D721Med (cell line): ENCODE results near the gene LMO4.

Experiments
- DNase-seq: peaks from one replicate; pipeline ENCODE4 v3.0.0; 2011; ENCODE audit warnings: low spot score; ENCODE audit not compliant: insufficient read length
- FAIRE-seq: peaks from 2 replicates; lab custom pipeline; 2011; peaks lifted over from hg19 to GRCh38; lab: Jason Lieb, UNC
- CTCF ChIP-seq: IDR thresholded peaks from 2 replicates; pipeline ENCODE4 v1.5.1; 2012; ENCODE audit warnings: mild to moderate bottlenecking, control low read depth; ENCODE audit not compliant: insufficient read depth; ENCODE audit errors: missing control alignments

The LMO4 gene

GRCh38 chr1:87294633-87295032, 34.0 kb upstream of the LMO4 start:
- no peak for TF ChIP-seq CTCF
- no peak for FAIRE-seq

GRCh38 chr1:87295445-87296110, 33.1 kb upstream of the LMO4 start:
- no peak for FAIRE-seq
- DNase-seq, result no peak
- TF ChIP-seq CTCF, result no peak

More at GRCh38 chr1:87294633-87295032, 34.0 kb upstream of the LMO4 start:
- DNase-seq, result no peak

- FAIRE-seq, result no peak
- TF ChIP-seq CTCF, result no peak
- DNase-seq, result no peak
Observed at GRCh38 chr1:87296206-87296605, 32.5 kb upstream of the LMO4 start.

DNA sequence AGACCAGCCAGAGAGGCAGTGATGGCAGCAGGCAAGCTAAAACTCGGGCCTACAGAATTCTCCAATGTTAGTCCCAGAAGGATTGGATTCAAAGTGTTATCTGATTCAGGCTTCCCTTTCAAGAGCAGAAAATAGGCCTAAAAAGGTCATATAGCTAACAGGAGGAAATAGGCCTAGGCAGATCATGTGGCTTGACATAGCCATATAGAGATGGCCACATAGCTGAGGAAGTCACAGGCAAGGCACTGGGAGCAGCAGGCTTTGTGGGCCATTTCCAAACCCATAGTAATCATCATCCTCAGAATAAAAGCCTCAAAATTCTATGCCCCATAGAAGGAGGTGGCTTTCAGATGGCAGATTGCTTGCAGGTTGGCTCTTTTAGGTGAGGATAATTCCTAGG, 29.0 kb upstream of the LMO4 start:
- TF ChIP-seq CTCF, result no peak
- FAIRE-seq (no peak), DNase-seq (no peak)

GRCh38 chr1:87300628-87301027, 28.1 kb upstream of the LMO4 start:
- TF ChIP-seq CTCF, result no peak
- FAIRE-seq (no peak), DNase-seq (no peak)

- no peak for TF ChIP-seq CTCF
- DNase-seq (no peak), FAIRE-seq (no peak)
Observed at GRCh38 chr1:87305151-87305550, 23.5 kb upstream of the LMO4 start.

DNA sequence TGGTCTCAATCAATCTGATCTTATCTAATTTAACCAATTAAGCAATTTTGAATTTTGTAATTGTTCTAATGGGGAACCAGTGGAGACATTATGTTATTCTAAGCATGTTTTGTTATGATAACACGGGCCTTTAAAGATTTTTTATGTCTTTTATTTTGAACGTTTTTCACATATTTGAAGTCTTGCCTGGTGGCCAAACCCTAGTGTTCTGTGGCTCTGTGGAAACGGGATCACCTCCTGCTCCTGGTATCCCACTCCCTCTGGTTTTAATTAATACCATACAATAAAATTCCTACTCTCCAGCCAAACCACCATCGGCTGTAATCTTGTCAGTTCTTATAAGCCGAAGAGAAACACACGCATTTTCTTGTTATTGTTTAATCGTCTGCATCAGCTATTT, 22.9 kb upstream of the LMO4 start:
- DNase-seq, result no peak
- no peak for FAIRE-seq
- no peak for TF ChIP-seq CTCF
